HG03442 (cell line): ENCODE measurements around the gene NTN1.

Experiments used
- ATAC-seq: cut with Tn5 transposase; IDR thresholded peaks from one replicate; pipeline ENCODE4 v1.9.1; 2021; ENCODE audit warnings: mild to moderate bottlenecking, moderate library complexity; ENCODE audit not compliant: unreplicated experiment

Gene NTN1

DNA sequence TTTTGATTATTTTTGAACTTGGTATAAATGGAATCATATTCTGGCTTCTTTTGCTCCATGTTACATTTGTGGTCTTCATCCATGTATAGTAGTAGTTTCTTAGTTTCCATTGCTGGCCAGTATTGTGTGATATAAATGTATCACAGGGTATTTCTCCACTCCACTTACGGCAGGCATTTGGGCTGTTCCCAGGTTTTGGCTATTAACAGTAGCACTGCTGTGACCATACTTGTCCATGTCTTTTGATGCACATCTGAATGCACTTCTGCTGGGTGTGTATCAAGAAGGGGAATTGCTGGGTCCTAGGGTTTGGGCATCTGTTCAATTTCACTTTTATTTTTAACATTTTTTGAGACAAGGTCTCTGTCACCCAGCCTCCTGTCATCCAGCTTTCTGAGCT, 13.9 kb downstream of the NTN1 start:
- ATAC-seq = no peak

DNA sequence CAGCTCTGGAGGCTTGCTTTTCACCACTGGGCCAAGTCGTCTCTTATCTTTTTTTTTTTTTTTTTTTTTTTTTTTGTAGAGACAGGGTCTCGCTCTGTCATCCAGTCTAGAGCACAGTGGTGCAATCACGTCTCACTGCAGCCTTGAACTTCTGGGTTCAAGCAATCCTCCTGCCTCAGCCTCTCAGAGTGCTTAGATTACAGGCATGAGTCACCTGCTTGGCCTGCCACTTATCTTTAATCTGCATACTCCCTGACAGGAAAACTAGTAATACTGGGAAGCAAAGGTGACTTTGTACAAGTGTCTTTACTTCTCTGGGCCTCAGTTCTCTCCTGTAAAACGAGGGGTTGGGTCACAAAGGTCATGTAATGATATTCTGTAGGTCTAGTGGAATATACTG, 15.0 kb downstream of the NTN1 start:
- ATAC-seq = no peak

DNA sequence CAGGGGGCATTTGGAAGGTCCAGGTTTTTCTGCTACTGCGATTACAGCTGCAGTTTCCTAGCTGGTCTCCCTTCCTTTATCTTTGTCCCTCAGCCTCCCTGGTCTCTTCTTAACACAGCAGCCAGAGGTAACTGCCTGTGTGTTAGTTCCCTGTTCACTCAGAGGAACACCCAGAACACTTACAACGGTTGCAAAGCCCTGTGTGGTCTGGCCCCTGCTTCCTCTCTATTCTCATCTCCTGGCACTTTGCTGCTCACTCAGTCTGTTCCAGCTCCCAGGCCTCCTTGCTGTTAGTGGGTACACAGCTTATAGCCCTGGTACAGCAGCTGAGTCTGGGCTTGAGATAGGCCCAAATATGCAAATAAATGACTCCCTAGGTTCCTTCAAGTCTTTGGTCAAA, 16.4 kb downstream of the NTN1 start:
- ATAC-seq = no peak

DNA sequence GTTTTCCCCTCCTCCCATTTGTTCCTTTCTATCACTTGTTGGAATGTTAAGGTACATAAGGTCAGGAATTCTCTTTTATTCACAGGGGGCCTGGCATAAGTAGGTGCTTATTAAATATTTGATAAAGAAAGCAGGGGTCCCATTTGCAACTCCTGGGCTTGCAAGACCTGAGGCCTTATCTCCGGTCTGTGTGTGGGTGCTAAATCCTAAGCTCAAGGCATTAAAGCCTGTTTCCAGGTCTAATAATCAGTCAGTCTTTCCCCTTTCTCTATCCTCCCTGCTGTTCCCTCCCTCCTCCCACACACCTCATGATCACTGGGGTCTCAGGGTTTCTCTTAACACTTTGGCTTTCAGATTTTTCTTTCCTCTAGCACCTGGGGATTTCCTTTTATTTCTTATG, 17.1 kb downstream of the NTN1 start:
- no peak for ATAC-seq

DNA sequence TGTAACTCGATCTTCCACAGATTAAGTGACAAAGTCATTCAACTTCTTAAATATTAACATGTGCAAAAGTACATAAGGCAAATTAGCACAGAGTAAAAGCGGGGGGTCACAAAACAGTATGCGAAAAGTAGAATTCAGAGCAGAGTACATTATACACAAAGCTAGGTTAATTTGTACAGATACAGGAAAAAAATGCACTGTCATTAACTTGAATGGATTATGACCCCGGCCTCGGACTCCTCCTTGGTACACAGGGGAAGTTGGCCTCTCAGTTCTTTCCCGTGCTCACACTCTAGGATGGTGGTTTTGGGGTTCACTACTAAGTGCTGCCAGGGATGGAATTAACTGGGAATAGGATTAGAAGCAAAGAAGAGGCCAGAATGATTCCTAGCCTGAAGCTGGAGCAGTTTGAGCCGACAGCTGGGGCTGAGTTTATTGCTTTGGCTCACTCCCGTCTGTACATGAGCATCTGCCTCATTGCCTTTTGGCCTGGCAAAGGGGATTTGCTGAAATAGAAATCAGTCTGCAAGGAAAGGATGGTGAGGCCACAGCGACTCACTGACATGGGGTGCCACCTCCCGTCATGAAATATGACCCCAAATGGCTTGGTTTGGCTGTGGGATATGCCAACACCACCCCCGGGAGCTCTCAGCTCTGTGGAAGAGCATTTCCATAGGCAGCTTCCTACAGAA, 23.6 kb downstream of the NTN1 start:
- no peak for ATAC-seq

DNA sequence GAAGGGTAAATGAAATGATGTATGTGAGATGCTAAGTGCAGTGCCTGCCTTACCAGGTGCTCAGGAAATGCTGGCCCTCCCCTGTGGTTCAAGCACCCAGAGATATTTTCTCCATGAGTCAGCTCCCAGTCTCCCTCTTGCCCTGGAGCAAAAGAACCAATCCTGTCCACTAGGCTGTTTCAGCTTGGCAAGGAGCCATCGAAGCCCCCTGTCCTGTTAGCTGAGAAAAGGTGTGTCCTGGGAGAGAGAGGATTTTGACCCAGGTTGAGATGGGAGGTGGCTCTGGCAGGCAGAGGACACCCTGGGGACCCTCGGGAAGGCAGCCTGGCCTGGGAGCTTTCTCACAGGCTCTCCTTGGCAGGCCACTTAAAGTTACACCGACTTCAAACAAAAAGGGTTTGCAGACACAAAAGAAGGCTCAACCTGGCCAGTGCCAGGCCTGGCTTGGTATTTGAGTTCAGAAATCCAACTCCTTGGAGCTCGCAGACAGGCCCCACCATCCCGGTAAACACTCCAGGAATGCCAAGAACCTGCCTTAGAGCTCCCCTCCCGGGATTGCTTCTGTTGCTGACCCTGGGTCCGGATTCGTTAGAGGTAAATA, 29.6 kb downstream of the NTN1 start:
- ATAC-seq = no peak

DNA sequence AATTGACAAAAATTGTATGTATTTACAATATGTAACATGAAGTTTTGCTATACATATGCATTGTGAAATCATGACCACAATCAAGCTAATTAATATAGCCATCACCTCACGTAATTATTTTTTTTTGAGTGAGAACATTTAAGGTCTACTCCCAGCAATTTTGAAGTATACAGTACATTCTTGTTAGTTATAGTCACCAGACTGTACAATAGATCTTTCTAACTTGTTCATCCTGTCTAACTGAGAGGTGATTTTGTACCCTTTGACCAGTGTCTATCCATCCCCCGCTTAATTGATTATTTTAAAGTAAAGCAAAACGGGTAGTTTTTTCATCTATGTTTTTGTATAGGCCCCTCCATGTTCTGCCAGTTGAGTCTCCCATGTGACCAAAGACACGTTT, 30.3 kb downstream of the NTN1 start:
- ATAC-seq = no peak

DNA sequence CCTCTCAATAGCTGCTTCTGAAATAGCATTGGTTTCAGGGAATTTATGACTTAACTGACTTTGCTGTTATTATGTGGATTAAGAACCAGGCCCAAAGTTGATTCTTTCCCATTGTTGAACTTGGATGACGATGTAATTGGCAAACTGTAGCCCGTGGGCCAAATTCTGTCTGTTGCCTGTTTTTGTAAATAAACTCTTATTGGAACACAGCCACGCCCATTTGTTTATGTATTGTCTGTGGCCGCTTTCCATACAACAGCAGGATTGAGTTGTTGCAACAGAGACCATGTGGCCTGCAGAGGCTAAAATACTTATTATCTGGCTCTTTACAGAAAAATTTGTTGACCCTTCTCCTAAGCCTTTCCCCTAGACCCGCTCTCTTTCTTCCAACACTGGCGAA, 31.6 kb downstream of the NTN1 start:
- ATAC-seq = no peak

DNA sequence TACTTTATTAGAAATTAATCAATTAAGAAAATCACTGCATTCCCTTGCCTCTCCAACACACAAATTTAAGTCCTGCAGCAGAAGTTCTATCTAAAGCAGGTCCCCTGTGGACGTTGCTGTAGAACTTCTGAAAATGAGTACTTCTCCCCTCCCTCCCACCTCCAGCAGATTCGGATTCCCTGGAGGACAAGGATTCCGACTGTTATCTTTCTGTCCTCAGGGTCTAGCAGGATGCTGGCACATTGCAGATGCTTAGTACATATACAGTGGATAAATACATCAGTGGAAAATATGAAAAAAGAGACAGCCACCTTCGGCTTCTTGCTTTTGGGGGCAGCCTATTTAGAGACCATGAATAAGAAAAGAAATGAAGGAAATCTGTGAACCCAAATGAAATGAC, 32.1 kb downstream of the NTN1 start:
- ATAC-seq = no peak

DNA sequence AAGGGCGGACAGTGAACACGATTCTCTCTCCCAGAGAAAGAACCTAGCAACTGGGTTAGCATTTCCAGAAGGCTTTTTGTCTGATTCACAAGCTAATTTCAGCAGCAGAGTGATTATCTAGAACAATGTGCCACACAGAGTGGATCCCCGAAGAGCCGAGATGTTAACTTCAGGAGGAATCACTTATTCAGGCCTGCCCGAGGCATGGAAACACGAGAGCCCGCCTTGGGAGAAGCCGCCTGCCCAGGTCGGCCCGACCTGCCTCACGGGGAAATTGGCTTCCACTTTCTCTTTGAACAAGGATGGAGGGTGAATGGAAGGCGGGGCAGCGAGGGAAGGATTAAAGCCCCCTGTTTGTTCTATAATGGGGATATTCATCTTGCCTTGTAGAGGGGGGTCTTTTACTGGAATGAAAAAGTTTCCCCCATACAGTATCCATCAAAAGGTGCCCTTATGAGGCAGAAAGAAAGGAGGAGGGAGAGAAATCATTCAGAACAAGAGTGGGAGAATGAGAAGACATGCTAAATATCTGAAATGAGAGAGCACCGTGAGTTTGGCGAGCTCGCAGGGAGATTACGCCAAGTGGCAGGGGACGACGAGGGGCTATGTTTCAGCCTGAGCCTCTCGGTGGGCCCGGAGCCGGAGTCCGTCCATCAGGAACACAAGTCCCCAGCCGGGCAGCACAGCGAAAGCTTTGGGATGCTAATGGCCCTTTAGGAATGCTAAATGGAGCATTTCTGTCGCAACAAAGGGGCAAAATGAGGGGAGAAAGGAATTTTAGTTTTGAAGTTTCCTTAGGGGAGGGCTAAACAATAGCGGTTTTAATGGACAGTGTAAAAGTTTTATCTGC, 33.0 kb downstream of the NTN1 start:
- no peak for ATAC-seq

DNA sequence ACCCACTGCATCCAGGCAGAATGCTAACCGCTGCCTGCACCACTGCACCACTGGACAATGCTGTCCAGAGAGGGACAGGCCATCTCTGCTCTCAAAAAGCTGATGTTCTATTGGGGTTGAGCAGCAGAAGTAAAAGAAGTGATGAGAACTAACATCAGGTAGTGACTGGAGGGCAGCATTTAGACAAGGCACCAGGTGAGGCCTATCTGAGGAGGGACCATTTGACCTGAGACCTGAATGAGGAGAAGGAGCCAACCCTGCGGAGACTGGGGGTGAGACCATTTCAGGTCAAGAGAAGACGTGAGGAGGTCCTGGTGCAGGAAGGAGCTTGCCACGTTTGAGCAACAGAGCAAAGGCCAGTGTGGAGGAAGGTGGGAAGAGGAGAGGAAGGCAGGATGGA, 34.0 kb downstream of the NTN1 start:
- no peak for ATAC-seq

DNA sequence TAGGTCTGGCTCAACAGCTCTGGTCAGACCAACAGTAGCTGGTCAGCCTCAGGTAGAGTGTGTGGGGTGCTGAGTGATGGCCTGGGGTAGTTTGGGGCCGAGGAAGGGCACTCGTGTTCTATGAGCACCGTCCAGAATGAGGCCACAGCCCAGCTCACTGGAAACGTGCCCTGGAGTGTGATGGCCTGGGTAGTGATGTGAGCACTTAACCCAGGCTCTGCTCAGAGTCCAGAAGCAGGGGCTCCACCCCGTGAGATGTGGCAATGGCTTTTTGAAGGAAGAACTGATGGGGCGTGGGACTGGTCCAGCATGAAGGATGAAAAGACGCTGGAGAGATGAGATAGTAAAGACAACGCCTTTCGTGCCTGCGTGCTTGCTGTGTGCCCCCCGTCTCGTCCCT, 35.3 kb downstream of the NTN1 start:
- no peak for ATAC-seq

DNA sequence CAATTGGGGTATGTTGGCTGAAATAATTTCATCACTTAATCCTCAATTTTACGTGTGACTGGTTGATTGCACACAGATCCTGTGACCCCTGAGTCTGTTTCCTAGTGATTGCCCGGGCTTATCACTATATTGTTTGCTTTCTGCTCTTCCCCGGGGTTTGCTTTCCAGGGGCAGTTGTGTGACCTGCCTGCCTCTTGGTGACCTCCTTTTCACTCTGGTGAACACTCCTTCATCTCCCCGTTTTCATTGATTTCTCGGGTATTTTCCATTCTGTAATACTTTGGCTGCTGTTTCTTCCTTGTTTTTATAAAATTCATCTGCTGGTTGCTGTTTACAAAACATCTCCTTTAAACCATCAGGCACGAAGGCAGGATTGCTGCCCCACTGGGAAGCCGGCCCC, 36.0 kb downstream of the NTN1 start:
- ATAC-seq = no peak

DNA sequence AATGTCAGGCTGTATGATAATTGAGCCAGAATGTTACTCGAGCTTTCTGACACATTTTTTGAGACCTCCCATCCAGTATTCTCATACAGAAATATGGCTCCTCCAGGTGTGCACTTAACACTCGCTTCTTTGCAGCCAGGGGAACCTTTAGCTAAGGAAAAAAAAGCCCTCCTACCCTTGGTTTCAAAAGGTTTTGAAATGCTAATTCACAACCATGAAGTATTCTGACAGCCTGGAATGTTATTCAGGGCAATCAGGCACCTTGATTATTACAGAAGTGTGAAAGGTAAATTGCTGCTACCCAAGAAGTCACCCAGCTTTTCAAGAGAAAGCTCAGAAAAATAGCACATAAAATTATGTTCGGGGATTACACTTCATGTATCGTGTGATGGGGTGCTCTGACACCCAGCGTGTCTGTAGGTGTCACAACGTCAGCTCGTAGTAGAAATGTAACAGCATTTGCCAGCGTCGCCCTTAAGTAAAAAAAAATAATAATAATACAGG, 41.1 kb downstream of the NTN1 start:
- no peak for ATAC-seq

DNA sequence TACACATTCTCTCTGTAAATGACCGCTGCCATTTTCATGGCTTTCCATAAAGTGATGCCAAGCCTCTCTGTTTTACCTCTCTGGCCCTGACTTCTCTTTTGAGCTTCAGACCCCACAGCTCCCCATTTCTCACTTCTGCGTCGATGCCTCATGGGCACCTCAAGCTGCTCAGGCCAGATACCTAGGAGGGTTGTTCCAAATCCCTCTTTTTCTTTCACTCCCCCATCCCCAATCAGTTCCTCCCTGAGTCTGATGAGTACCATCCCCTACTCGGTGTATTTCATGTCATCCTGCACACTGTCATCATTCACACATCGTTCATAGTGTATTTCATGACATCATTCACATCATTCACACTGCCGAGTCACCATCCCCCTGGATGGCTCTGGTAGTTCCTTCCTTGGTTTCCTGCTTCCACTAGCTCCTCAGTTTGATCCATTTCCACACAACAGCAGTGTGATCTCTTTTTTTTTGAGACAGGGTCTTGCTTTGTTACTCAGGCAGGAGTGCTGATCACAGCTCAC, 43.1 kb downstream of the NTN1 start:
- ATAC-seq = no peak

DNA sequence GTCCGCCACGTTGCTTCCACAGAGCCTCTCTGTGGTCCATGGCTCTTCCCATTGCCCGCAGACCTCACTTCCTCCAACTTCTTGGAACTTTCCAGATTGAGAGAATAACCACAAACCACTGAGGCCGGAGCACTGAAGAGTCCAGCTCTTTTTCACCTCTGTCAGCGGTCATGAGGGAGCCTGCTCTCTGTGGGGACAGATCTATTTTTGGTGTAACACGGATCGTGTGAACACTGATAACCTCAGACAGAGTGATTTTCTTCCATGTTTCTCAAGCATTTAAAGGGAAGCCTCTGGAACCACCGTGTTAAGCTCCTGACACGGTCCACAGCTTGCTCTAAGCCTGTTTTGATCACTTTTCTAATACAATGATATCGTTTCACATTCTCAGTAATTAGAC, 49.7 kb downstream of the NTN1 start:
- ATAC-seq = no peak

DNA sequence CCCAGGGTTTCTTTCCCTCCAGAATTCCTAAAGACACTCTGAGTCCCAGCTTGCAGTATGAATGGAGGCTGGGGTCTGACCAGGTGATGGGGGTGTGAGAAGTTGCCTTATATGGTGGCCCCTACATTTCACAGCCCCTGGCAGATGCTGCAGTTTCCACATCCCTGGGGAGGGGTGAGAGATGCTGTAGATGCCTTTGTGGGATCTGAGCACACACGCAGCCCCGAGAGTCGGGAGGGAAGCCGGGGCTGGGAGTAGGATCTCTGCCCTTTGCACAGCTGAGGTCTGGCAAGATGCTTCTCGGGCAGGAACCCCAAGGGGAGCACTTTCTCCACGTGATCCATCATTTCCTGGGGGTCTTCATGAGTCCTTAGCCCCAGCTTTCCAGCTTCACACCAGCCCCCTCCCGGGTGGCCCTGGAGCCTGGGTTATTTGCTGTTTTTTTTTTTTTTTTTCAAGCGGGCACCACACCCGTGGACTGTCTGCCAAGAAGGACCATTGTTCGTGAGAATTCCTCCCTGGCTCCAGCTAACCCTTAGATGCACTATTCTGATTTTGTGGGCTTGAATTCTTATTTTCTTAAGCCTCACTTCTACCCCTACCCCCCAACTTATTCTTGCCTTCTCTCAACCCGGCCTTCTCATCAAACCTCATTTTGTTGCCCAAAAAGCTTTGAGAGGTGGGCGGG, 50.6 kb downstream of the NTN1 start:
- no peak for ATAC-seq

DNA sequence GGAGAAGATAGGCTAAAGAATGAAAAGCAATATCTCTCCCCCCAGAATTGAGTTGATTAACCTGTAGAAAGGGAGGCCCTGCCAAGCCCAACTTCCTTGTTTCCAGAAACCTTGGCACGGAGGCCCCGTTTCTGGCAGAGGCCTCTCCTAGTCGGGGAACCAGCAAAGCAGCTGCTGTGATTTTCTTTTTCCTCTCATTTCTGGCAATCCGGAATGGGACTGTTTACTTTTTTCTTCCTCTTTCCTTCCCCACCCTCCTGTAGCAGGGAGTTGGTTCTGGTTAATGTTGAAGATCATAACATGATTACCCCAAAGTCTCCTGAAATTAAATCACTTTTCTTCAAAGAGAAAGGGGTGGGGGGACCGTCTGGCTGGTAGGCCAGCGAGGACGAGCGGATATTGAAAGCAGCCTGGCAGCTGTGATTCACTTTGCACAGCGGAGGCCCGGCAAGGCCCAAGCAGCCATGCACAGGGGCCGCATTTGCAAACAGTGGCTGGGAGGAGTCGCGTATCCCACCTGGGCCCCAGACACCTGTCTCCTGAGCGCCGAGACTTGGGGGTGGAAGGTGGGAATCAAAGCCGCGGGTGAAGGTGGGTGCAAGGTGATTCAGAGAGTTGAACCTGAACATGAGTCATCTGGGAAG, 51.5 kb downstream of the NTN1 start:
- no peak for ATAC-seq

DNA sequence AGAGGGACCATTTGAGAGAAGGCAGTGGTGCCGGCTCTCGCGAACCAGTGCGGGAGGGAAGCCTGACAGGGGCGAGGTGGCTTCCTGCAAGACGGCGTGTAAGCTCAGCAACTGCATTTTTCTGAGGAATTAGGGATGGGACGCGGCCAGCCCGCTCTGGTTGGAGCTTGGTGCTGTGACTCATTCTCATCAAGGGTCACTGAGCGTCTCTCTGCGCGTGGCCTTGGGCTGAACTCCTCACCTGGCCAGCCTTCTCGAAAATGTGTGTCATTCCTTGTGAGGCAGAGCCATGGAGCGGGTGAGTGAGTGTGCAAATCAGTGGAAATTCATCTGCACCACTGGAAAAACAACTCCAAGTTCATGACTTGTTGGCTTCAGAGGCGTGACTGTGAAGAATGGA, 52.8 kb downstream of the NTN1 start:
- ATAC-seq = no peak

DNA sequence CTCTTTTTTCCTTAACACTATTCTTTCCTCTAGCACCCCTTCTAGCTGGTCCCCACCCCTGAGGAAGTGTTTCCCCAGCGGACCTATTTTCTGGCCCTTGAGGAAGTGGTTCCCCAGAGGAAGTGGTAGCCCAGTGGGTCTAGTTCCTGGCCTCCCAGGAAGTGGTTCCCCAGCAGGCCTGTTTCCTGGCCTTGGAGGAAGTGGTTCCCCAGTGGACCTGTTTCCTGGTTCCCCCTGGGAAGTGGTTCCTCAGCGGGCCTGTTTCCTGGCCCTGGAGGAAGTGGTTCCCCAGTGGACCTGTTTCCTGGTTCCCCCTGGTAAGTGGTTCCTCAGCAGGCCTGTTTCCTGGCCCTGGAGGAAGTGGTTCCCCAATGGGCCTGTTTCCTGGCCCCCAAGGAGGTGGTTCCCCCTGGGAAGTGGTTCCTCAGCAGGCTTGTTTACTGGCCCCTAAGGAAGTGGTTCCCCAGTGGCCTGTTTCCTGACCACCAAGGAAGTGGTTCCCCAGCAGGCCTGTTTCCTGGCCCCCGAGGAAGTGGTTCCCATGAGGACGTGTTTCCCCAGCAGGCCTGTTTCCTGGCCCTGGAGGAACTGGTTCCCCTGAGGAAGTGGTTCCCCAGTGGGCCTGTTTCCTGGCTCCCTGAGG, 58.3 kb downstream of the NTN1 start:
- no peak for ATAC-seq
